Left lobe of liver (tissue), 2 donors: ENCODE data around the gene MLC1. TPM values are rescaled to one million over a fixed set of nuclear protein-coding genes. Genes with fewer than 3 reads are reported as not detected.
"Not testable (repeated sequence)": the region's sequence is repeated elsewhere in the genome, so short reads cannot be mapped to it uniquely, and the experiment has no call there.

Source experiments
- ATAC-seq: fragments of 200-7000 bp; cut with Tn5 transposase; one replicate; pipeline ENCODE4 v1.9.1; 2020; ENCODE audit warnings: mild to moderate bottlenecking, moderate library complexity
- DNase-seq: peaks from one replicate; pipeline ENCODE4 v3.0.0-alpha.2; 2020; ENCODE audit warnings: low spot score
- total RNA-seq: library from RNA; stranded (reverse); gene quantifications from one replicate; pipeline ENCODE4 v1.2.1, GENCODE V29; 2021
- donor health status: DM: no; HTN: no; CAD: no; lungs with moderate emphysema.
- donor health status: DM: no; HTN: yes; CAD: no.

The MLC1 gene
- total RNA-seq, 1 donor from 2014 or later: not detected

- DNase-seq (no peak), ATAC-seq (no peak)
Measured at GRCh38 chr22:50104141-50104544, 18.9 kb upstream of the MLC1 start.

DNA sequence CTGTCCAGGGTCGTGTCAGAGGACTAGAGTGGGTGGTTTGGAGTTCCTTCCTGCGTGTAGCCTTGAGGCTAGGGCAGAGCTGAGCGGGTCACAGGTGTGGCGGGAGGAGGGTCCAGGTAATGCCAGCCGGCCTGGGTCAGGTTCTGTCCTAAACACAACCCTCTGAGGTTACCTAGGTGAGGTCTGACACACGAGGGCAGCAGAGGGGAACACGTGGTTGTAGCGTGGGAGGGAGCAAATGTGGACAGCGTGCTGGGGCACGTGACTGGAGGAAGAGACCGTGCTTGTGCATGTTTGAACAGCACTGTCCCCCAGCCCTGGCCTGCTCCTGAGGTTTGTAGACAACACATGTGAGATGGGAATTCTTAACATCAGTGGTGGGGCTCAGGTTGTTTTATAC is 17.7 kb upstream of the MLC1 start:
- DNase-seq: no peak
- ATAC-seq: peak; percentile 68

- ATAC-seq: no peak
Measured at GRCh38 chr22:50101870-50102565, 16.8 kb upstream of the MLC1 start.

GRCh38 chr22:50098052-50098451 is 12.8 kb upstream of the MLC1 start:
- DNase-seq (no peak), ATAC-seq (no peak)

More at GRCh38 chr22:50101870-50102565, 16.8 kb upstream of the MLC1 start:
- DNase-seq: no peak

GRCh38 chr22:50092342-50092741 is 7.1 kb upstream of the MLC1 start:
- DNase-seq (no peak), ATAC-seq (no peak)

GRCh38 chr22:50091092-50091768 is 6.0 kb upstream of the MLC1 start:
- ATAC-seq: no peak
- DNase-seq: no peak

DNA sequence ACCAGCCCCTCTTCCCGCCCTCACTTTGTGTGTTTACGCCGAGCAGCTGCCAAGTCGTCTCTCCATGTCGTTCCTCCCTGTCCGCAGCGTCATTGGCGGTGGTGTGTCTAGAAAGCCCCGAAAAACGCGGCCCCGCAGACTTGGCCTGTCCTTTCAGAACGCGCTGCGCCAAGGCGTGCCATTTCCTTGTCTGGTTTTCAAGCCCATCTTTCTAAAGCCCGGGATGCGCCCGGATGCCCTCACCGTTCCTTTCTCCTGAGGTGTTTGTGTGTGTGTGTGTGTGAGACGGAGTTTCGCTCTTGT is 5.1 kb upstream of the MLC1 start:
- no peak for ATAC-seq
- DNase-seq: no peak

DNA sequence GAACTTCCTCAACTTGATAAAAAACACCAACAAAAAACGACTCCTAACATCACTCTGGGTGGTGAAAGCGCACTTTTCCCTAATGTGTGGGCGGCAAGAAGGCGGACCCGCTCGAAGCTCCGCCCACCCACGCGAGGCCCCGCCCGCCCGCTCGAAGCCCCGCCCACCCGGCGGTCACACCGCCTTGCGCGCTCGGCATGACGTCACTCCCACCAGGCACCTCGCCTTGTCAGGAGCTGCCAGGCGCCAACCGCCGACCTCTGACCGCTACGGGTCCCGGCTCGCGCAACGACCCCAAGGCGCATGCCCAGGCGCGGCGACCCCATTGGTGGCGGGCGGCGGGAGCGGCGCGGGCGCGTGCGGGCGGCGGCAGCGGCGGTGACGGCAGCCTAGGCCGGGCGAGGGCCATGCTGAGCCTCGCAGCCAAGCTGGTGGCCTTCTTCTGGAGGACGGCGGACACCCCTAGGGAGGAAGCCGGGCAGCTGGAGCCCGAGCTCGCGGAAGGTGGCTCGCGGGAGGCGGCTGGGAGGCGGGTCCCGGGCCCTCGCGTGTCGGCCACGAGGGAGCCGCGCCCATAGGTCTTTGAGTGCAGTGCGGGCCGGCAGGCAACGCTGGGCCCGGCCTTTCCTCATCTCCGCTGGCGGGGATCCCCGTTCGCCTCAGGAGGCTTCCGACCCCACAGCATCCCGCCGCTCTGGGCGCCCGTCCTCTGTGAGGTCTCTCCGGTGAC is 4.6 kb upstream of the MLC1 start, which contains the start of gene MOV10L1:
MOV10L1 (plus strand) TSS at position 325 of the 730 bp plus-strand sequence; CDS start at position 408, 83 bp downstream.
- no peak for DNase-seq
- ATAC-seq: no peak

- DNase-seq (no peak), ATAC-seq (no peak)
Measured at GRCh38 chr22:50089231-50089630, 4.0 kb upstream of the MLC1 start.

- DNase-seq: no peak
- no peak for ATAC-seq
Measured at GRCh38 chr22:50088096-50088495, 2.9 kb upstream of the MLC1 start.

DNA sequence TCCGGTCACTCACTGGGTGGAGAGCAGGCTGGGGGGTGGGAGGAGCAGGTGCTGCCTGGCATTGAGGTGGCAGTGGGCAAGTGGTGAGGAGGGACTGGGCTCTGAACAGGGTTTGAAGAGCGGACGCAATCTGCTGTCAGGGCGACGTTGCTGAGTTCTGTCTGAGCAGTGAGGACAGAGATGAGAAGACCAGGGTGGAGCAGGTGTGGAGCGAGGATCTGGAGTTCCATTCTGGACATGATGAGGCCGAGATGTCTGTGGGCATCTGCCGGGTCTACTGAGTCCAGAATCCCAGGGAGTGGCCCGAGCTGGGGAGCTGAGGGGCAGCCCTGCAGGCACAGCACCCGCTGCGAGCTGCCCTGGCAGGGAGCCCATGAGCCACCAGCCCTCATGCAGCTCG is 2.4 kb upstream of the MLC1 start:
- no peak for ATAC-seq
- DNase-seq: no peak

DNA sequence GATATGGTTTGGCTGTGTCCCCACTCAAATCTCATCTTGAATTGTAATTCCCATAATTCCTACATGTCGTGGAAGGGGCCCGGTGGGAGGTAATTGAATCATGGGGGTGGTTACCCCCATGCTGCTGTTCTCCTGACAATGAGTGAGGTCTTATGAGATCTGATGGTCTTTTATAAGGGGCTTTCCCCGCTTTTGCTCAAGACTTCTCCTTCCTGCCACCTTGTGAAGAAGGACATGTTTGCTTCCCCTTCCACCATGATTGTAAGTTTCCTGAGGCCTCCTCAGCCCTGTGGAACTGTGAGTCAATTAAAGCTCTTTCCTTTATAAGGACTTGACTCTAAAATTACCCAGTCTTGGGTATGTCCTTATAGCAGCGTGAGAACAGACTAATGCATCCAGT is 1.7 kb upstream of the MLC1 start:
- ATAC-seq, DNase-seq: not testable (repeated sequence)

DNA sequence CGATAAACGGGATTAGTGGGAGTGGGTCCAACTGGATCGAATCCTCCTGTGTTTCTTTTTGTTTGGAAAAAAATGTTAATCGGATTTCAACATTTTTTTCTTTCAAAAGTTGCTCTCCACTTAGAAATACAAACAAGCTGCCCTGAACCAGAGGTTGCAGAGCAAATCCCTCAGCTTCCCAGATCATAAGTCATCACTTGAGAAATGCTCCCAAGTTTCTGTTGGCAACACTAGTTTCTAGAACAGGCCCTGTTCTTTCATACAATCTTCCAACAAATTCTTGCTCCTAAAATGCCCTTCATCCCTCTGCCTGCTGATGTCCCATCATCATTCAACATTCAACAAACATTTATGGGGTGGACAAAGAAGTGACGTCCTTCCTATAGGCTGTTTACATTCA is 1.3 kb upstream of the MLC1 start:
- DNase-seq: no peak
- ATAC-seq: no peak

- DNase-seq (no peak), ATAC-seq (no peak)
Measured at GRCh38 chr22:50084614-50085021, 608 bp downstream of the MLC1 start.

DNA sequence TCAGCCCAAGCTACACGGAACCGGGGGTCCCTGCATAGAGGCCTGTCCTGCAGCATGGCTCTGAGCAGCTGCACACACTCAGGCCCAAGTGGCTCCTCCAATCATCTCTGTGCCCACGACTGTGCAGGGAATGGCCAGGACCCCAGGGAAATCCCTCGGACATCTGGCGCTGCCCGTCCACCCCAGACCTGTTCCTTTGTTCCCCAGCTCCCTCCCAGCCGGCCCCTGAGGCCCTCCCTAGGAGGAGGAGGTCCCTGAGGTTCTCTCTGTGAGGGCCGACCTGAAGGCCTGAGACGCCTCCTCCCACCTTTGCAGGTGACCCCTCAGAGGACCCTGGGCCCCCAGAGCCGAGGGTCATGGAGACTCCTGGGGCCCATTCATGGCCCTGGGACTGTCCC is 1.1 kb downstream of the MLC1 start:
- ATAC-seq (no peak), DNase-seq (no peak)

DNA sequence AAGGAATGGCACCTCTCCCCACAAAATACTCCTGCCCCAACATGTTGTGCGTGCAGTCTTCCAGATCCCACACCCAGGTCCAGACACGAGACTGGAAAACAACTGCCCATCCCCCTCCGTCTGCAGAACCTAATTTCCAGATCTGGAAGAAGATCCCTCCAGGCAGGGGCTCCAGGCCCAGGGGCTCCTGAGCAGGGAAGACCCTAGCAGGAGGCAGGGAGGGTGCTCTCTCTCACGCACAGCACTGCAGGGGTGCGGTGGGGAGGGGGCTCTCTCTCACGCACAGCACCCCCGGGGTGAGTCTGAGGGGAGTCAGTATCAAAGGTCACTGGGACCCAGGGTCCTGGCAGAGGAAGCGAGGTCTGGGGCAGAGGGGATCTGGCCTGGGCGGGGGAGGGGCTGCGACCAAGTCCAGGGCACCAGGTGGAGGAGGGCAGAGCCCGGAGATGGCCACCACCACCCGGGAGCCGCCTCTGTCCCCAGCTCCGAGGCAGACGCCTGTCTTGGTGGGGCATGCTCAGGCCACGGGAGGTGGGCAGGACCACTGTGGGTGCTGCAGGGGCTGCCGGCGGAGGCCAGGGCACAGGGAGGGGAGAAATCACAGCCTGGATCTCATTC is 1.7 kb downstream of the MLC1 start:
- no peak for DNase-seq
- no peak for ATAC-seq

- ATAC-seq: no peak
Measured at GRCh38 chr22:50082961-50083461, 2.2 kb downstream of the MLC1 start.

GRCh38 chr22:50082197-50082715 is 3.0 kb downstream of the MLC1 start:
- ATAC-seq (no peak), DNase-seq (no peak)

More at GRCh38 chr22:50082961-50083461, 2.2 kb downstream of the MLC1 start:
- no peak for DNase-seq

GRCh38 chr22:50081426-50082196 is 3.6 kb downstream of the MLC1 start:
- no peak for ATAC-seq

GRCh38 chr22:50080077-50080465 is 5.2 kb downstream of the MLC1 start:
- ATAC-seq (no peak), DNase-seq (no peak)

More at GRCh38 chr22:50081426-50082196, 3.6 kb downstream of the MLC1 start:
- no peak for DNase-seq
